H1 (cell line): ENCODE measurements around the gene ACTL10. TPM values are rescaled to one million over a fixed set of nuclear protein-coding genes. Genes with fewer than 3 reads are reported as not detected.

Experiments
- CBX8 ChIP-seq: fragments of 300-800, 300-1000 bp; sonication (generic); IDR thresholded peaks from 2 replicates; pipeline ENCODE4 v1.7.1; 2016; ENCODE audit warnings: low read depth, low read length, borderline replicate concordance
- JUN ChIP-seq: IDR thresholded peaks from 2 replicates; pipeline ENCODE4 v1.6.1; 2011; ENCODE audit warnings: low read depth, mild to moderate bottlenecking, improper control_type of control experiment, low read length
- POLR2AphosphoS5 ChIP-seq: IDR thresholded peaks from 2 replicates; pipeline ENCODE4 v1.6.1; 2011; ENCODE audit warnings: low read depth, low read length
- RFX5 ChIP-seq: IDR thresholded peaks from 2 replicates; pipeline ENCODE4 v1.6.1; 2011; ENCODE audit warnings: low read depth, low read length, improper control_type of control experiment, borderline replicate concordance
- RXRA ChIP-seq: IDR thresholded peaks from 2 replicates; pipeline ENCODE4 v1.6.1; 2011; ENCODE audit warnings: low read depth, mild to moderate bottlenecking, low read length, moderate library complexity; ENCODE audit not compliant: insufficient read depth
- SUZ12 ChIP-seq: fragments of 200-600 bp; sonication (generic); IDR thresholded peaks from 2 replicates; pipeline ENCODE4 v1.6.1; 2012; ENCODE audit warnings: mild to moderate bottlenecking, inconsistent platforms, low read length, moderate library complexity, mixed read lengths
- polyA plus RNA-seq, 7 experiments: library from polyadenylated mRNA; depleted of rRNA in 3 of 7; stranded (reverse) in 5 of 7; unstranded in 2 of 7; fragments of >200 nt in 5 of 7; fragments of 200-250 nt in 2 of 7; gene quantifications; 1 replicate in 5 of 7; 2 replicates in 1 of 7; 4 replicates in 1 of 7; pipeline versions ENCODE4 v1.2.1 to v1.2.3, GENCODE V29; 2011 to 2013; ENCODE audit warnings: missing spikeins in 2 of 7, mixed read lengths in 2 of 7
- total RNA-seq: library from RNA; stranded (reverse); fragmentation: NEBNext Ultra II Directional; extraction: Animal tissue kit (Norgen Biotek cat#: 25700); gene quantifications from 2 replicates; pipeline ENCODE4 v1.2.1, GENCODE V29; 2021

ACTL10 gene
- total and polyA plus RNA-seq, 2 of the 8 experiments (the other 6 are each of a cell fraction or from before 2014, with no cell fraction given), result 0.26 TPM; not detected in 1

DNA sequence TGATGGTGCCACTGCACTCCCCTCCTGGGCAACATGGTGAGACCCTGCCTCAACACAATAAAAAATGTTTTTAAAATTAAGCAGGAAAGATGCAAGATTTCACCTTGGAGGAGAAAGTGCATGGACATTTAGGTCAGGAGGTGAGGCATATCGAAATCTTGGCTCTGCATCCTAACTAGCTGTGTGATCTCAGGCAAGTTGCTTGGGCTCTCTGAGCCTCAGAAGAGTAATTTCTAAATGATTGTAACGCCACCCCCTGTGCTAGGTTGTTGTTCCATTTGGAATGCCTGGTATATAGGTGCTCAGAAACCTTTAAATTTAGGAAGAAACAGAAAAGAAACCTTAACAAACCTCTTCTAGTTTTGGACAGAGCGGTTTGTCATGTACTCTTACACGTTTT, 40.6 kb upstream of the ACTL10 start (continued):
- TF ChIP-seq POLR2AphosphoS5, result no peak
- TF ChIP-seq CBX8, result no peak
- TF ChIP-seq JUN, result no peak
- TF ChIP-seq SUZ12, result no peak
- no peak for TF ChIP-seq RXRA
- no peak for TF ChIP-seq RFX5
